Superior temporal gyrus (tissue), 1 donor: ENCODE results near the gene MICAL2.

Source experiments
- DNase-seq: peaks from one replicate; pipeline ENCODE4 v3.0.0-alpha.2; 2016; ENCODE audit errors: extremely low spot score

The MICAL2 gene

DNA sequence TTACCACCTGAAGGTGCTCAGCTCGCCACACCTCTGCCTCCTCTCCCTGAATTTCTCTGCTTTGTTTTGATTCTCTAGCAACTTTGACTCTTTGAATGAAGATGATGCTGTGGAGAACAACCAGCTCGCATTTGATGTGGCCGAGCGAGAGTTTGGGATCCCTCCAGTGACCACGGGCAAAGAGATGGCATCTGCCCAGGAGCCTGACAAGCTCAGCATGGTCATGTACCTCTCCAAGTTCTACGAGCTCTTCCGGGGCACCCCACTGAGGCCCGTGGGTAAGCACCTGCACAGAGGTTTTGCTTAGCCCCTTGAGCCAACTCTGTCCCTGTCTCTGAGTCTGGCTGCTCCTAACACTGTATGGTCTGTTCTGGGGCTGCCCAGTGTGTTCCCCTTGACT, 115.7 kb downstream of the MICAL2 start:
- DNase-seq: no peak

DNA sequence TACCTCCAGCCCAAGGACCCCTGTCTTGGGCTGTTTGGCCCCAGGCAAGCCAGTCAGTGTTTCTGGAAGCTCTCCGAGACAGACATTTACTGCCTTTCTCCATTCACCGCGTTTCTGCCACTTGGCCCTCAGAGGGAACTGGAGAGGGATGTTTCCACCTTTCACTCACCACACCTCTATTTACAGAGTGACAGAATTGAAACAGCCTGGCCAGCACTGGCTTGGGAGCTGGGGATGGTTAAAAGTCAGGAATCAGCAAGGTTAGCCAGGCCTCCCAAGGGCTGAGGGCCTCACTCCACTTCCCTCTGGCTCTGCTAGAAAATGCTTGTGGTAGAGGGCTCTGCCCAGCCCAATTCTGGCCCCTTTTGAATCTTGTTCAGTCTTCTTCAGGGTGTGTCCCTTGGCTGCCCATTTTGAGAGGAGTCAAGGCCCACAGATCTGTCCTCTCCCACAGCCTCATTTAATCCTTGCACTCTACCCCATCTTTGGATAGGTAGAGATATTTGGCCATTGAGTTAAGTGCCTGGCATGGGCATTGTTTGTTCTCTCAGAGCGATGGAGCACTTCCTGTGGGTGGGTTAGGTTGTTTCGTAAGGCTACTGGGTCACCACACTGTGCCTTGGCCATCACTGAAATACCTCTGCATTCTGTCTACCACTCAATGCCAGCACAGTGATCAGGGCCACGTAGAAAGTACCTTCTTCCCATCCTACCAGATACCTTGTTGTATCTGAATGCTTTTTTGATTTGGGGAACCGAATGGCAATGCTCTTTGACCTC, 119.2 kb downstream of the MICAL2 start:
- DNase-seq: no peak

DNA sequence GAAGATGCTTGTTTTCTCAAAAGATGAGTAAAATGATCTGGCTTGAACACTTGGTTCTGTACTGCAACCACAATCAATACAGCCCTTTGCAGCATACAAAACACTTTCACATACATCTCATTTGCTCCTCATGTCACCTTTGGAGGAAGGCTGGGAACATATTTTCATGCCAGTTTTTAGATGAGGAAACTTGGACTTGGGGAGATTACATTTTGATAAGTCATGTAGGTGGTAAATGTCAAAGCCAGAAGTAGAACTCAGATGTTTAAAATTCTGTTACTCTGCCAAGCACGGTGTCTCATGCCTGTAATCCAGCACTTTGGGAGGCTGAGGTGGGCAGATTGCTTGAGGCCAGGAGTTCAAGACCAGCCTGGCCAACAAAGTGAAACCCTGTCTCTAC, 121.8 kb downstream of the MICAL2 start:
- peak; percentile 34 for DNase-seq

DNA sequence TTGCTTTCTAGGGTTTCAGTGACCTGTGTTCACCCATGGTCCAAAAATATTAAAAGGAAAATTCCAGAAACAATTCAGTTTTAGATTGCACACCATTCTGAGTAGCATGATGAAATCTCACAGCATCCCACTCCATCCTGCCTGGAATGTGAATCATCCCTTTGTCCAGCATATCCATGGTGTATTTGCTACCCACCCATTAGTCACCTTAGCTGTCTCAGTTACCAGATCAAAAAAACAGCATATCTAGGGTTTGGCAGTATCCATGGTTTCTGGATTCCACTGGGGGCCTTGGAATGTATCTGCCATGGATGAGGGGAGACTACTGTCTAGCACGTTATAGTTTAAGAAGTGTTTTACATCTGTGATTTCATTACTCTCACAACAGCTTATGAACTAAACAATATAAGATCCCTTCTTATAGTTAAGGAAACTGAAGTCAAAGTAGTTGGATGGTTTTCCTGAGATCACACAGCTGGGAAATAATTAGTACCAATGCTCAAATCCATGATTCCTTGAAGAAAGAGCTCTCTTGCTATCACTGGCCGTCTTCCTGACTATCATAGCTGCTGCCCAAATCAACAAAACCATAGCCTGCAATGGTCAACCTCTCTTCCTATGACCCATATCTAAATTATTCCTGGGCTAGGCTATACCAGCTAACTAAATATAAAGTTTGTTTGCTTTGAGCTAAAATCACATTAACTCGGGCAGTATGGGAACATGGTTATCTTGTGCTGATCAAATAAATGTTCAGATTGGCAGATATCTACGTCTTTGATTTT, 122.6 kb downstream of the MICAL2 start:
- DNase-seq: peak; percentile 26

DNA sequence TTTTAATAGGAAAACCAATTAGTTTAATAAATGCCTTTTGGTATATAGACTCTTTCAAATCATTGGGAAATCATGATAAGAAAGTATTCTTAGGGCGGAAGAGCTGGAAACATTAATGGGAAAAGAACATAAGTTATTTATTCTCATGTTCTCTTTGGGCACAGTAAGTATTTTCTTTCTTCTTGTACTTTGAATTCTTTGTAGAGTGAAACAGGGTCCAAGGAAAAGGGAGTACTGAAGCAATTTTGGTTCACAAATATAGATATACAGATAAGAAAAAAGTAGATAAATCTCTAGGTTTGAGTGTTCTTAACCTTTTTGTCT, 123.2 kb downstream of the MICAL2 start:
- DNase-seq: no peak

DNA sequence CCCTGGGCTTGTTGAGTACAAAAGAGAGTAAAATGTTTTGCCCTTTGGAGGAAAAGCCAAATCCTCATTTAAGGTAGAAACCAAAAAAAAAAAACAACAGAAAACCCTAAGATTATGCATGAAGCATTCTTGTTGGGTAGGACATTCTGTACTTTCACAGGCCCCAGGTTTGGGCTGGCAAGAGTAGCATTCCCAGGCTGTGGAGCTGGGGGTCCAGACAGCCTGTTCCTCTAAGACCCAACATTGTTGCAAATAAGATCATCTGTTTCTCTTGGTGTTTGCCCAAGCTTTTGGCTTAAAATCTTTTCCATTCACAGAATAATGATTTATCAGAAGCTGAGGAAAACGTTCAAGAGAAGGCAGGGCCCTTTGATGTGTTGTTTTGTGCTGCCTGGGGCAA, 123.8 kb downstream of the MICAL2 start:
- DNase-seq: no peak

DNA sequence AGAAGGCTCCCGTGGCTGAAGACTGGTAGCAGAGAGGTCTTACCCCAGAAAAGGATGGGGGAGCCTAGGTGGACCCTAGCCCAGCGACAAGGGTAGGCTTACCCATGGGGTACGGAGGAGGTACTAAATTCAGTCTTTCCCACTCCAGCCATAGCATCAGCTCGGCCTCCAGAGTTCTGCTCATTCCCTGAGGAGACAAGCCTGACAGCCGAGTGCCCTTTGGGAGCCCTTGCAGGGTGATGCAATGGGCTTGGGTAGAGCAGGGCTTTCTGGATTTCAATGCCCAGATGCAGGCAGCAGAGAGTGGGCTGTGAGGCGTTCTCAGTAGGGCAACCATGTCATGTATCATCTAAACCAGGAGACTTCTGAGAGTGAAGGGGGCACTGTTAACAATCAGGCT, 124.7 kb downstream of the MICAL2 start:
- no peak for DNase-seq

DNA sequence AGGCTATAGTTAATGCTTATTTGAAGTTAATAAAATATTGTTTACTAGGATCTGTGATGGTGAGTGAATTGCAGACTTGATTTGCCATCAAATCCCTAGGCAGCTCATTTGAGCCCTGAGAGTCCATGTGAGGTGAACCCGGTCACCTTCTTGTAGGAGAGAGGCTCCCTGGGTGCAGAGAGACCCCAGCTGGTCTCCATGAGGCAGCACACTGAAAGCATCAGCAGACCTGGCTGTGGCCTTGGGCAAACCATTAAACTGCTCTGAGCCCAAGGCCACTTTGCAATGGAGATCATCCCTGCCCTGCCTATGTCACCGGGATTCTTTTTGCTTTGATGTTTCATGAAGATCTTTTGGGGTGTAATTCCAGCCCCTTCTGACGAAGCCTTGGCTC, 125.2 kb downstream of the MICAL2 start:
- DNase-seq: peak; percentile 15

DNA sequence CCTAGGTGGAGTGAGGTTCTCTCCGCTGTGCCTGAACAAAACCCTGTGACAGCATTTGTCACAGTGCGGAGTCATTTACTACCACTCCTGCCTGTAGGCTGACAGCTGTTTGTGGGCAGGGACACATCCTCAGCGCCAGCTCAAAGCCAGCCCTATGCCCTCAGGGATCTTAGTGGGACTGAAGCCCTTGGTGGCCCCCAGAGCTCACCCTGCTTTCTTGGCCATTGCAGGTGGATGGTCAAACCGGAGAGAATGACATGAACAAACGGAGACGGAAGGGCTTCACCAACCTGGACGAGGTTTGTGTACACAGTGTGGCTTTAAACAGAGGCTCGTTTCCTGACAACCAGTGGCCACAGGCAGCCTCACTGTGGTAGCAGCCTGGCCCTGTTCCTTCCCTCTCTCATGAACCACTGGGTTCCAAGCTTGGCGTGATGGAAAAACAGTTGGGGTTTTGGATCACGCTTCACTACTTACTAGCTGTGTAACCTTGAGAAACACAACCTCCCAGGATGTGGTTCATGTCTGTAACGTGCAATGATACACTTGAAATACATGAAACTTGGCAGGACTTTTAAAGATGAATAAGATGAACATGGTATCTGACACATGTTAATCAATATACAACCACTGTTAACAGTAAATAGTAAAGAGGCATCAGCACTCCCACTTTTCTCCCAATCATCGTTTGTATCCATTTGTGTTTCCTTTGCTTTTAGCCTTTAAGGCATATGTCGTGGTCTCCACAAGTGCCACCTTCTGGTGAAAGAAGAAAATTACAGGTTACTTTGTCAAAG, 125.8 kb downstream of the MICAL2 start:
- peak; percentile 88 for DNase-seq

DNA sequence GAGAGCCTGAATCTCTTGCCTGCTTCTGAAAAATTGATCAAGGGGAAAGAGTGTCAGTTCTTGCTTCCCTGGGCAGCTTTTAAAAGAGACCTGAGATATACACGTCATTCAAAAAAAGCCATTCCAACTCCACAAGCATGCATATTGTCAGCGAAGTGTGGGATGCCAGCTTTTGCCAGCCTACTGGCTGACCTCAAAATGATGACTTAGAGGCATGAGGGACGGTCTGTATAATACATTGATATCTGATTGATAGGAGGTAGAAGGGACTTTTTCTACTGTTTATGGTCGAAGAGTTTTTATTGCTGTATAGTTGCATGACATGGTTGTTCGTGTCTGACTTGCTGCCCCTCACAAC, 126.3 kb downstream of the MICAL2 start:
- no peak for DNase-seq

DNA sequence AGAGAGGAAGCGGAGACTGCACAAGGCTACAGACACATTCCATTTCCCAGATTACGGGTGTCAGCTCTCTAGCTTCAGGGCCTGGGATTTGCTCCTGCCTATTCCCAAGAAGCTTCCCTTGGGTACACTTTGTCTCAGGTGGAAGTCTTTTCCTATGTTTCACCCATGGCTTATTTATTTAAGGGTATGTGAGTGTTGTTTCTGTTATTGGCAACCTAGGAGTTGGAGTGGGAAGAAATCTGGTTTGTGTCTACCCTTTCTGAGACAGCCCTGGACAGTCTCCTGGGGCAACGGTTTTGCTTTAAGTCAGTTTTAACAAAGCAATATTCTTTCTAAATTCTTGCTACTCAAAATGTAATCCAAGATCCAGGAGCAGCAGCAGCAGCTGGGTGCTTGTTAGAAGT, 127.0 kb downstream of the MICAL2 start:
- no peak for DNase-seq

DNA sequence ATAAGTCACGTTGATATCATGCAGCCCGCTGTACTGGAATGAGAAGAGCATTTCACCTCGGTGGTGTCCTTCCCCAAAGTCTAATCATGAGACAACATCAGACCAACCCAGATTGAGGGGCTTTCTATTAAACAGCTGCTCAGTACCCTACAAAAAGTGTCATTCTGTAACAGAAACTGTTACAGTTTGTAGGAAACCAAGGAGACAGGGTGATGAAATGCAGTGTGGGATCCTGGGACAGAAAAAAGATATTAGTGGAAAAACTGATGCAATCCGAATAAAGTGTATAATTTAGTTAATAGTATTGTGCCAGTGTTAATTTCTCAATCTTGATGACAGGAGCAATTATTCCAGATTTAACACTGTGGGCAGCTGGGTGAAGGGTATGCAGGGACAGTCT, 128.0 kb downstream of the MICAL2 start:
- DNase-seq: peak; percentile 17

DNA sequence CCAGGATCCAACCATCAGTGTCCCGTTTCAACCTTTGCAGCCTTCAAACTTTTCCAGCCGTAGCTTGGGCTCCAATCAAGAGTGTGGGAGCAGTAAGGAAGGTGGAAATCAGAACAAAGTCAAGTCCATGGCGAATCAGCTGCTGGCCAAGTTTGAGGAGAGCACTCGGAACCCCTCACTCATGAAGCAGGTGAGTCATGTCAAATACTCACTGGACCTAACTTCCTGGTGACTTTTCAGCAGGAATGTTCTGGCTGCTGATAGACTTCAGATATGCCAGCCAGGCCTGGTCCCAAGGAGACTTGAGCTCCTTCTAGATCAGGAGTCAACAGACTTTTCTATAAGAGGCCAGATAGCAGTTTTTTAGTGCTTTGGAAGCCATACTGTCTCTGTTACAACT, 129.0 kb downstream of the MICAL2 start:
- no peak for DNase-seq

DNA sequence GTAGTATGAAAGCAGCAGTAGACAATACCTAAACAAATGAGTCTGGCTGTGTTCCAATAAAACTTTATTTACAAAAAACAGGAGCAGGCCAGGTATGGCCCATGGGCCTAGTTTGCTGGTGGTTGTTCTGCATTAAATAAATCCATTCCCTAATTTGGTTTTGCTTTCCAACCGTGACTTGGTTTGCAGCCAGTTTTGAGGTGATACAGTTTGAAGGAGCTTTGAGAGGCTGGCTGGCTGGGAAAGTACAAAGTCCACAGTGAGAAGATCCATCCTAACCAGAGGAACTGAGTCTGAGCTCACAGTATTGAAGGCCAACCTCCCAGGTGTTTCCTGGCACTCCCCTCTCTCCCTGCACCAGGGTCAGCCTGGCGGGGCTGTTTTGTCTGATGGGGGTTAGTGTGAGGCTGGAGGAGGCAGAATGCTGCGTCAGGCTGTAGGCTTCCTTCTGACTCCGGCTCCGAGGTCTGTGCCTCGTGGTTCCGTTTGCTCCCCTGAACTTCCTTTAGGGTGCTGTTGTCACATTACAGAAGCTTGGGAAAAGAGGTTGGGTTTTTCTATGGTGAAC, 129.5 kb downstream of the MICAL2 start:
- DNase-seq: no peak

DNA sequence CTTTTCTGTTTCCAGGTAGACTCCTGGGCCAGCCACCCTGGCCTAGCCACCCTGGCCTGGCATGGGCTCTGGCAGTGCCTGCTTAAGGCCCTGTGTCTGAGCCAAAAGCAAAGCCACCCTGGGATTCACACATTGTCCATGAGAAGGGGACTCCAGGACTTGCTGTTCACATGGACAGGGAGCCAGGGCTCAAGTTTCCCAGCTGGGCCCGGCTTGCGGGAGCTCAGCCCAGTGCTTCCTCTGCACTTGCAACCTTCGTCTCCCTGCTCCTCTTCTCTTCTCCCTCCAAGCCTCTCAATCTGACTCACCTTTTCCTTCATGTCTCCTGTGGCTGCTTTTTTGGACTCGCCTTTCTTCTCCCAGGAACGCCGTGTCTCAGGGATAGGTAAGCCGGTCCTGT, 130.3 kb downstream of the MICAL2 start:
- DNase-seq: no peak

DNA sequence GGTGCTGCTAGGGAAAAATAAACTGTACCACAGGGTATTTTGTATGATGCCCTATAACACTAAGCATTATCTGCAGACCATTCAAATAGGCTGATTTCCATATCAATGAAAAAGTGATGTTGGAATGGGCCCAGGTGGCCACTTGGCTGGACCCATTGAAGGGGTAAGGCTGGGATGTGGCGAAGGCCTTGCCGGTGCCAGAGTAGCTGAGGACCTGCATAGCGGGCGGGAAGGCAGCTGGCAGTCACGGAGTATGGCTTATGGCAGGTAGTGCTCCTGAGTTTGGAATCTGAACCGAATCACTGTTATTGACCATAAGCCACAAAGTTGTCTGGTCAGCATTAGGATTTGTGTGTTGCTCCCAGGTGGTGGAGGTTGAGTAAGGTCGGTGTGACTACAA, 131.0 kb downstream of the MICAL2 start:
- DNase-seq: no peak

DNA sequence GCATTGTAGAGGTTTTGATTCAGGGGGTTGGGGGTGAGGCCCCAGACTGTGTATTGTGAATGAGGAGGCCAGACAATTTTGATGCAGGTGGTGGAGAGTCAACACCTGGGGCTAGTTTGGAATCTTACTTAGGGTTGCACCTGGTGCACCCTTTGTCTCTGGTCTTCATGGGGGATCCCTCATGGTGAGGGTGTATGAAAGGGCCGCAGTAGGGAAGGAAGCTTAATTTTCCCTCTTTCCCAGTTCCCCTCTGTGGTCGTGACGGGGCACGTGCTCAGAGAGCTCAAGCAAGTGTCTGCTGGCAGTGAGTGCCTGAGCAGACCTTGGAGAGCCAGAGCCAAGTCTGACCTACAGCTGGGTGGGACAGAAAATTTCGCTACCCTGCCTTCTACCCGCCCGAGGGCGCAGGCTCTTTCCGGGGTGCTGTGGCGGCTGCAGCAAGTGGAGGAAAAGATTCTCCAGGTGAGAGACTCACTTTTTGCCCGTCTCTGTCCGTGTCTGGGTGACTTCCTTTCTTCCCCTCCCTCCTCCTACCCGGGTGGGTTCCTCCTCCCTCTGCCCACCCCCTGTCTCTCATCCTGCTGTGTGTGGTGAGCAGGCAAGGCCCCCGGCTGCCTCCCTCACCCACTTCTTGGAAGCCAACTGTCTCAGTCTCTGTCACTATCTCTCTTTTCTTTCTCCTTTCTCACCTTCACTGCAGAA, 131.7 kb downstream of the MICAL2 start:
- no peak for DNase-seq

DNA sequence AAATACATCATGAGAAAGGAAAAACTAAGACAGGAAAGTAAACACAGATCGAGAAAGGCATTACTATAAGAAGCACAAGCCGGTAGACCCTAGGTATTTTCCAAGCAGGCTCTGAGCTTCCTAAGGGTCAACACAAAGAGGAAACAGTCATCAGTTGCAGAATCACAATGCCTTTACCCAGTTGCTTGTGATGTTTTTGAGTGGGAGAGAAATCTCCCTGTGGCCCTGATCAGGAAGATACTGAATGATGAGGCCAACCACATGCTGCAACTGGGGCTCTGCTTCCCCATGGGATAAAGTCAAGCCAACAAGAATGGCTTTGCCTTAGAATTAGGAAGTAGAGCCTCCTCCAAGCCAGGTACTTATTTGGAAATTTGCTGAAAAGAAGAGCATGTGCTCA, 132.6 kb downstream of the MICAL2 start:
- DNase-seq: no peak

DNA sequence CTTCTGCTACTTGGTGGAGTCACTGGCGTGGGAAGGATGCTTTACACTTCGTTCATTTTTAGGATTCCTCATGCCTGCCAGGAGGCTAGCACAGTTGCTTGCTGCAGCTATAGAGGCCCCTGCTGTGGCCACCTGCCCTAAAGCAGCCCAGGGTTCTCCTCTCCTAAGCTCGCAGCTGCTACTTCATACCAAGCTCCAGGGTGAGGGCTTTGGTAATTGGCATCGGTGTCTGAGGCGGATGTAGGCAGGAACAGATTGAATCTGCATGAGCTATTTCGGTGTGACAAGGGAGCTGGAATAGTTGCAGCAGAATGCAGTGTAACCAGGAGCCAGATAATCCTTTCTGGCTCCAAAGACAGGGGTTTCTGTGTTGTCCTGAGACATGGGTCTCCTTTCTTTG, 133.1 kb downstream of the MICAL2 start:
- peak; percentile 58 for DNase-seq

DNA sequence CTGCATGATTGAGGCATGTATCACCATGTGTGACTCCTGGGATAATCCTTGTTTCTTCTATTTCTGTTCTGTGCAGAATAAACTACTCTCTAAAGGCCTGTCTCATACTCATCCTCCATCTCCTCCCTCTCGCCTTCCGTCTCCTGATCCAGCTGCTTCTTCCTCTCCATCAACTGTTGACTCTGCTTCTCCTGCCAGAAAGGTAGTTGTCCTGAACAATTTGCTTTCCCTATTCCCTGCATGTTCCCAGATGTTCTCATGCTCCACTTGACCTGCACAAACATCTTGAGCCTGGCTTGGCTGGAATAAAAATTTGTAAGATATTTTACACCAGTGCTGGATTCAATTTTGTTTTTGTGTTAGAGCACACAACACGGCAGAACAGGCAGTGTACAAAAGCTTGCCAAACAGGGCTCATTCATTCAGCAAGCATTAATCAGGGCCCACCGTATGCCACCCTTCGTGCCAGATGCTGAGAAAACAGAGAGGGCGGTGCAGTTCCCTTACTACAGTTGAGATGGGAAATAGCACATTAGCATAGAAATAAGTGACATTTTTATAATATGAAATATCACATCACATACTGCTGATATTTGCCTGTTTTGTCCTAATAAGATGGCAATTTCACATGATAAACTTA, 133.6 kb downstream of the MICAL2 start:
- DNase-seq: peak; percentile 74

DNA sequence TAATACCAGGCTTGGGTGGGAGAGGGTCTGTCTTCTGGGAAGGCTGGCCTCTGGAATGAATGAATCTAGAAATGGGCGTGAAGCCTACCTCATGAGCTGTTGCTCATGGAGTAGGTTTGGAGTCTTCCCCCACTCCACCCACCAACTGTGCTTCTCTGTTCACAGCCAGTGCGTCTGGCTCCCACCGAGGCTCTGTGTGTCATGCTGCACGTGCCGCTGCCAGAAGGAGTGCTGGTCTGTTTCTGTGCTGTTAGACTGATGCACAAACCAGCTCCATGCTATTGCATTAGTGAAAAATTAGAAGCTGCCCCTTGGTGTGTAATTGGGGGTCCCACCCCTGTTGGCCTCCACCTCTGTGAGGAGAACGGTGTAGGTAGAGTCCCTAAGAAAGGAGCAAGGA, 134.7 kb downstream of the MICAL2 start:
- DNase-seq: peak; percentile 12
